Non-pigmented ciliary epithelial cell (primary cell): ENCODE results near the gene GAL3ST1.
"Not testable (repeated sequence)": the region's sequence is repeated elsewhere in the genome, so short reads cannot be mapped to it uniquely, and the experiment has no call there.

ENCODE experiments used
- DNase-seq: peaks from one replicate; pipeline ENCODE4 v3.0.0-alpha.2; 2010; ENCODE audit warnings: low read depth

The GAL3ST1 gene

GRCh38 chr22:30574095-30574981 lies at the start of gene GAL3ST1:
GAL3ST1 (minus strand) TSS chr22:30574665; CDS start chr22:30557392, 17,273 bp downstream.
- no peak for DNase-seq

- not testable (repeated sequence) for DNase-seq
These were observed 45.4 kb upstream of the GAL3ST1 start for GRCh38 chr22:30619909-30620308.

GRCh38 chr22:30617819-30618218 lies 43.4 kb upstream of the GAL3ST1 start:
- DNase-seq, result no peak

GRCh38 chr22:30615543-30615954 lies 41.1 kb upstream of the GAL3ST1 start:
- DNase-seq, result no peak

GRCh38 chr22:30614879-30615278 lies 40.4 kb upstream of the GAL3ST1 start:
- no peak for DNase-seq

- DNase-seq, result no peak
These were observed 39.8 kb upstream of the GAL3ST1 start for GRCh38 chr22:30614268-30614667.

- DNase-seq, result no peak
These were observed 38.3 kb upstream of the GAL3ST1 start for GRCh38 chr22:30612789-30613188.

- no peak for DNase-seq
These were observed 36.7 kb upstream of the GAL3ST1 start for GRCh38 chr22:30611197-30611596.

GRCh38 chr22:30610299-30610698 lies 35.8 kb upstream of the GAL3ST1 start:
- no peak for DNase-seq

- DNase-seq, result no peak
These were observed 35.1 kb upstream of the GAL3ST1 start for GRCh38 chr22:30609260-30610185.

- DNase-seq, result no peak
These were observed 33.5 kb upstream of the GAL3ST1 start for GRCh38 chr22:30607939-30608338.

- DNase-seq, result no peak
These were observed 33.0 kb upstream of the GAL3ST1 start for GRCh38 chr22:30607300-30607930.

GRCh38 chr22:30606455-30607299 lies 32.2 kb upstream of the GAL3ST1 start, which contains the start of gene TCN2:
TCN2 (plus strand) TSS chr22:30607174; CDS start chr22:30607332, 158 bp downstream.
- DNase-seq, result no peak

- no peak for DNase-seq
These were observed 31.1 kb upstream of the GAL3ST1 start for GRCh38 chr22:30605449-30606110.

GRCh38 chr22:30604723-30605122 lies 30.3 kb upstream of the GAL3ST1 start:
- DNase-seq, result no peak

- no peak for DNase-seq
These were observed 29.3 kb upstream of the GAL3ST1 start for GRCh38 chr22:30603801-30604200.

- no peak for DNase-seq
These were observed 27.6 kb upstream of the GAL3ST1 start for GRCh38 chr22:30602049-30602448.

GRCh38 chr22:30601464-30601863 lies 27.0 kb upstream of the GAL3ST1 start:
- no peak for DNase-seq

- no peak for DNase-seq
These were observed 26.5 kb upstream of the GAL3ST1 start for GRCh38 chr22:30600921-30601320.

GRCh38 chr22:30598986-30599385 lies 24.5 kb upstream of the GAL3ST1 start:
- no peak for DNase-seq

- DNase-seq, result no peak
These were observed 22.4 kb upstream of the GAL3ST1 start for GRCh38 chr22:30596886-30597285.
